NOMO-1 treated with dmso at 0.1 percent for 144 hours (cell line): ENCODE results near the gene DEFB110.

ENCODE experiments used
- DNase-seq: peaks from one replicate; lab custom pipeline; 2025; ENCODE audit not compliant: unreplicated experiment; lab: John Stamatoyannopoulos, UW

Gene DEFB110

GRCh38 chr6:50021894-50022293 is at the start of gene DEFB110:
TSS of gene DEFB110 (minus strand) at chr6:50021994. CDS start at chr6:50021935, 59 bp downstream.
- DNase-seq, result no peak

DNA sequence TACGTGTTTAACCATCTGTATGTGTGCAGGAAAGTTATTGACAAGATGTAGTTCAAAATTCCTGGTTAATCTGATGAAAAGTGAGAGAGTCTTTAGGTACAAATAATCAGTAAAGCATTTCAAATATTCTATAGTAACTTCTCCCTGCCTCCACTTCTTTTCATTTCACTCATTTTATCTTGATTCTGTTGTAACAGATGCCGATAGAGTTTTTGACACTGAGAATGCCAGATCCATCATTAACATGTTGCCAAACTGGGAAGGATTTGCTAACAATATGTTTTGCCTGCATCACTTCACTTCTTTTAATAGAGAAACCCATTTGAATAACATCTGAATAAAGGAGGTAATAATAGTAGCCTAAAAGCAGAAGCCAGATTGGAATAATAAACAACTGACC is 48.3 kb upstream of the DEFB110 start:
- no peak for DNase-seq

GRCh38 chr6:50062051-50062450 is 40.3 kb upstream of the DEFB110 start:
- no peak for DNase-seq

GRCh38 chr6:50056242-50056641 is 34.4 kb upstream of the DEFB110 start:
- DNase-seq, result no peak

DNA sequence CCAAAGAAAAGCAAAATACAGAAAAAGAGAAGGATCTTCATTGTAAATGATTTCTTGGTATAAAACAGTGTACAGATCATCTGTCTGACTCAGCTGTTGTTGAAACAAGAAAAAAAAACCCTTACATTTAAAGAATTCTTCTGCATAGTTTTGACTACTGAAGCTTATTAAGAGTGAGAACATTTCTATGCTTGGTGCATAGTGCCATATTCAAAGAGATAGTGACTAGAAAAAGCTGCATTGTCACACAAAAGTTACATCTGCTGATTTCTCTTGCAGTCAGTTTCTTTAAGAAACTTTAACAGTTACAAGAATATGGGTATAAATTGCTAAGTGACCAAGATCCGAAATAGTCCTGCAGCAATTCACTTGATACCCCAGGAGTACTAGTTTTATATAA is 28.0 kb upstream of the DEFB110 start, which contains the start of gene DEFB112:
DEFB112 (minus strand) TSS at position 101 of the 400 bp plus-strand sequence; CDS start at position 41, 60 bp downstream.
- DNase-seq, result no peak

- no peak for DNase-seq
Measured at GRCh38 chr6:50047026-50047425, 25.2 kb upstream of the DEFB110 start.

DNA sequence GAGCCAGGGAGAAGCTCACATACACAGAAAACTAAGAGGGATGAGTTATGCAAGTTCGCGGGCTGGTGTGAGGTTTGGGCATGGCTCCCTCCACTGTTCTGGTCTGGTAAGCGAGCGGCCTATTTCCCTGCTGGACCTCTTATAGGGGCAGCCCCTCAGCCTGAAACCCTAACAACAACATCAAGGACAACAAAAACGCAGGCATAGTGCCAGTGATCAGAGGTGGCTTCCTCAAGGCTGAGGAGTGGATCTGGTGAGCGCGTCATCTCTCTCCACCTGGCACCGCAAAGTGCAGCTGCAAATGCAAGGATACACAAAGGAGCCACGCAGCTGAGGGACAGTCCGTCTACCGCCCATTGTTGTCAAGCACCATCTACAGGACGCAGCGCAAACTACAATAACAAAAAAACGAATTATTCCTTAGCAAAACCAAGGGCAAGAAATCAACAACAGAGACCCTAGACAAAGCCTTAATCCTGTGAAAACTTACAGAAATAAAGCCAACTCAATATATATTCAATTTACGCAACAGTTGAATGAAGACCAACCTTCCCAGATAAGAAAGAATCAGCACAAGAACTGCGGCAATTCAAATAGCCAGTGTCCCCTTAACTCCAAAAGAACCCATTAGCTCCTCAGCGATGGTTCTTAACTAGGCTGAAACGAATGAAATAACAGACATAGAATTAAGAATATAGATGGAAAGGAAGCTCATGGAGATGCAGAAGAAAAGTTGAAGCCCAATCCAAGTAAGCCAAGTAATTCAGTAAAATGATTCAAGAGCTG is 9.2 kb upstream of the DEFB110 start:
- no peak for DNase-seq

DNA sequence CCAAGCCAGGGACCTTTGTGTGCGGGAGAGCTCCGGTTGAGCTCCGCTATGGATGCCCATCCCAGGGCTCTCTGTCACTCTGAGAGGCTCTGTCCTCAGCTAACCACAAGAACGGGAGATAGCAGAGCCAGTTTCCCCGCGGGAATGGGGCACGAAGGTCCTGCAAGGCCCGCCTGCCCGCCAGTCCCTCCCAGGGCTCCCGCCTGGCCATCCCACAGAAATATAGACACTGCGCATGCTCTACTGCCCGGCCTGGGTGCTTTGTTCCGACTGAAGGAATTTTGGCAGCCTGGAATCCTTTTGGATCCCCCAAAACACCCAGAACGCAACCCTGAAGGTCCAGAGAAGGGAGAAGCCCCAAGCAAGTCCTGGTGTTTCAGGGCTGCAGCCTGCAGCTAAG is 8.6 kb upstream of the DEFB110 start:
- no peak for DNase-seq

DNA sequence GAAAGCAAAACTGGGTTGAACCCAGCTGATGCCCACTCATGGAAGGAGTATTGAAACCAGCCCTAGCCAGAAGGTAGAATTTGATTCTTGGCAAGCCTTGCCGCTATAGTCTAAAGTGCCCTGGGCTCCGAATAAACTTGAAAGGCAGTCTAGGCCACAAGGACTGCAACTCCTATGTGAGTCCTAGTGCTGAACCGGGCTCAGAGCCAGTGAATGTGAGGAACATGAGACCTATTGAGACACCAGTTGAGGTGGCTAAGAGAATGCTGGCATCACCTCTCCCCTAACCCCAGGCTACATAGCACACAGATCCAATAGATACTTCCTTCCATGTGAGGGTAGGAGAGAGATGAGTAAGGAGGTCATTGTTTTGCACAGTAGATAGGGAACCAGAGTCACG is 3.5 kb upstream of the DEFB110 start:
- no peak for DNase-seq

DNA sequence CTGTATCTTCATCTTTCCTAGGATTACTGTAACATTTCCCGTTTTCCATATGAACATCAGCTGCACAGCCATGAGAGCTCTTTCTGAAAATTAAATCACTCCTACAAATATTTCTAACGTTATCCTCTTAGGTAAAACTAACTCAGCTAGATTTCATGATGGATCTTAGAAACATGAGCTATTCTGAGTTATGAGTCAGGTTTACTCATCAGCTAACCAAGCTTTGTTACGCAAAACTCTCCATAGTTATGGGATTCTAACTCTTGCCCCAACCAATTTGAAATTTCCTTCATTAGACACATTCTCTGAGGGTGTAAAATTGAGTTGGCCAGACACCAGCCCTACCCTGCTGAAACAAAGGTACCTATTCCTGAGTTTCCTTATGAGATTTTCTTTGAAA is 14.0 kb downstream of the DEFB110 start:
- DNase-seq, result no peak

DNA sequence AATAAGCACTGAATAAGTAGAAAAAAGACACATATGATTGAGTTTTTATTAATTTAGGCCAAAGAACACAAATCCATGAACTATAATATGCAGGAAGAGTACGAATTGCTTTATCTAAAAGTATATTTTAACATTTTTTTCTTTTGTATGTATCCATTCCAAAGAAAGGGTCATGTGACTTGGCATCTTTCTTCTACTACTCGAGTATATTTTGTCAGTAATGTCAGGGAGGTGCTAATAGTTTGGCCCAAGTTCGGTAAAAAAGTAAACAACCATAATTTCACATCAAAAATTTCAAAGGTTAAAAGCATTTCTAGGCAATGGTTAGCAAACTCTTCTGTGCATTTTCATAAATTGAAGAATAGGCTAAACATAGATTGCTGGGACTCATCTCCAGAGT is 18.7 kb downstream of the DEFB110 start:
- no peak for DNase-seq

- no peak for DNase-seq
Measured at GRCh38 chr6:49995278-49995677, 26.5 kb downstream of the DEFB110 start.

DNA sequence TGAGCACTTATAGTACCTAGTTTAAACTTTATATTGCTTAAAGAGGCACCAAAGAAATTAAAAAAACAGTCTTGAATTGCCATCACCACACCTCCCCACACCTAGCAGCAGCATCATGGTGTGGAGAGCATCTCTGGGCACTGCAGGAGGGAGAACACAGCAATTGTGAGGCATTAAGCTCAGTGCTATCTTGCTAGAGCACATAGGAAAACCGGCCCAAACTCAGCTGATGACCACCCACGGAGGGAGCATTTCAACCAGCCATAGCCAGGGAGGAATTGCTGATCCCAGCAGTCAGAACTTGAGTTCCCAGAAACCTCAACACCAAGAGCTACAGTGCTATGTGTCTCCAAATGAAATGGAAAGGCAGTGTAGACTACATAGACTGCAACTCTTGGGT is 32.9 kb downstream of the DEFB110 start:
- no peak for DNase-seq

DNA sequence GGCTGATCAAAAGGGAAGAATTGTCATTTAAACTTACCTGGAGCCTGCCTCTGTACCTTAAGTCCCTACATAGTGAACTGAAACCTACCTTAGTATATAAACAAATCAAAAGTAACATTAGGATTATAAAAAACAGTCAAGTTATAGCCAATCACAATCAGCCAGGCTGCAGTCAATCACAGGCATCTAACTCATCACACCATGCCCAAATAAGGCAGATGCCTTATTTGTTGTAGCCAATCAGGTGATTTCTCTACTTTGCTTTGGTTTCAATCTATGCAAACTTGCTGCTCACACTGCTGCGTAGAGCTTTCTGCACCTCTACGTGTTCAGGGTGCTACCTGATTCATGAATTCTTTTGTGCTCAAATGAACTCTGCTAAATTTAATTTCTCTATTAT is 34.0 kb downstream of the DEFB110 start:
- DNase-seq, result no peak

DNA sequence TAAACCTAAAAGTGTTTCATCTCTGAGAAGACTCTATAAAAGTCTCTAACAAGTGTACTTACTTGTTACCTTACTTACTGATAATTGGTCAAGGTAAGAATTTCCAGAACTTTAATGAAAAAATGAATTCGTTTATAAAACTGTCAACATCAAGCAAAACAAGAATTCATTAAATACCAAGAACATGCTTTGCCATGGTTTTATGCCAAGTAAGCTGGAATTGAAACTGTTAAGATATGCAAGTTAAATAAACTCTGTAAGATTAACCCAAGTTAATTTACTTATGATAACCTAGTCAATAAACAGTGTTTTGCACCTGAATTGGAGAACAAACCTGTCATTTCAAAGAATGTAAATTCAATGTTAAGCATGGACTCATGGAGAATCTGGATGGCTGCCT is 35.2 kb downstream of the DEFB110 start:
- no peak for DNase-seq

DNA sequence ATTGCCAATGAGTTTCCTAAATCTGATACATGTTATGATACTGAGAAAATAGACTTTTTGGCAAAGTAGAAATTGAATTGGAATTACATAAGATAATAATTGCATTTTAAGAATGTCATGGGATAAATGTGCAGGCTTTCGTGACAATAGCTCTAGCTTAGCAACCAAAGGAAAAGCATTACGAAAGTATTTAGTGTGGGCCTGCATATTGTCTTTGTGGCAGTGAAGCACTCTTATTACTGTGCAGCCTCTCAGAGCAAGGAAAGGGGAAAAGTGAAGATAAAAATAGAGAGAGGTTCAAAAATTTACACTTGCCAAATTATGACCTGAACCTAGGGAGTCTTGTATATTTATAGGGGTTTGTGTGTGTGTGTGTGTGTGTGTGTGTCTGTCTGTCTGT is 39.7 kb downstream of the DEFB110 start:
- no peak for DNase-seq

- no peak for DNase-seq
Measured at GRCh38 chr6:49980898-49981297, 40.9 kb downstream of the DEFB110 start.

- DNase-seq, result no peak
Measured at GRCh38 chr6:49979584-49979983, 42.2 kb downstream of the DEFB110 start.

- DNase-seq, result no peak
Measured at GRCh38 chr6:49978332-49979226, 43.2 kb downstream of the DEFB110 start.

DNA sequence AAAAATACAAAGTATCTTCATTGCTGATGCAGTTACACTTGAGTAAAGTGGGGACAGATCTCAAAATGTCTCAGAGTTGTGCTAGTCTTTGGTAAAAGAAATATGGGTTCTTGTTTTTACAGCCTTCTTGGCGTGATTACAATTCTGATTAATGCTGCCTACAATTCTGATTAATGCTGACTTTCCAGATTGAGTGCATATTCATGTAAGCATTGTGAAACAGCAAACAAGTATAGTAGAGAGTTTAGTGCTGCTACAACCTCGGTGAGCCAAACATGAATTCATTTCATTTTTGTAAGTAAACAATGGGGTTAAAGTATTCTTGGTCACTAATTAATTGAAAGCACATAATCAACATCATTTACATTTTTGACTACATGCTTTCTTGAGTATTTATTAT is 52.2 kb downstream of the DEFB110 start, which contains the start of gene DEFB113:
DEFB113 (minus strand) TSS at position 21 of the 400 bp plus-strand sequence; CDS start at position 21, 0 bp downstream.
- DNase-seq, result no peak
